Fibroblast of the aortic adventitia (primary cell): Measurements from ENCODE around the gene TGFA. TPM values are rescaled to one million over a fixed set of nuclear protein-coding genes. Genes with fewer than 3 reads are reported as not detected.

Experiments
- DNase-seq: peaks from one replicate; pipeline ENCODE4 v3.0.0-alpha.2; 2010; ENCODE audit warnings: low read depth
- H3K4me3 ChIP-seq: 2 replicates; pipeline ENCODE4 v1.5.1; 2011; ENCODE audit warnings: low read depth, mild to moderate bottlenecking, control low read depth, low read length, moderate library complexity
- CTCF ChIP-seq: IDR thresholded peaks from 2 replicates; pipeline ENCODE4 v1.5.1; 2011; ENCODE audit warnings: mild to moderate bottlenecking, low read length, control low read depth, inconsistent platforms; ENCODE audit not compliant: insufficient read depth
- total RNA-seq: library from RNA; depleted of rRNA; stranded (reverse); fragments of >200 nt; gene quantifications from 2 replicates; pipeline ENCODE4 v1.2.3, GENCODE V29; 2012; ENCODE audit warnings: low replicate concordance

TGFA gene
- total RNA-seq, 1 donor: not detected

GRCh38 chr2:70472221-70472890, 81.3 kb downstream of the TGFA start:
- peak; percentile 2 for DNase-seq
- no peak for TF ChIP-seq CTCF
- no peak overlapping the region for H3K4me3 ChIP-seq

- TF ChIP-seq CTCF: no peak
Measured at GRCh38 chr2:70471129-70471528, 82.5 kb downstream of the TGFA start.

GRCh38 chr2:70469961-70470360, 83.7 kb downstream of the TGFA start:
- no peak for DNase-seq
- TF ChIP-seq CTCF: no peak
- no peak overlapping the region for H3K4me3 ChIP-seq

More at GRCh38 chr2:70471129-70471528, 82.5 kb downstream of the TGFA start:
- DNase-seq: no peak
- H3K4me3 ChIP-seq: no peak overlapping the region

GRCh38 chr2:70469435-70469834, 84.2 kb downstream of the TGFA start:
- H3K4me3 ChIP-seq: no peak overlapping the region
- DNase-seq: no peak
- no peak for TF ChIP-seq CTCF

GRCh38 chr2:70468878-70469277, 84.7 kb downstream of the TGFA start:
- no peak for DNase-seq
- H3K4me3 ChIP-seq: no peak overlapping the region
- no peak for TF ChIP-seq CTCF

- no peak for DNase-seq
- TF ChIP-seq CTCF: no peak
- H3K4me3 ChIP-seq: no peak overlapping the region
Measured at GRCh38 chr2:70467831-70468779, 85.5 kb downstream of the TGFA start.
